Thymus (tissue), 11 donors: ENCODE data around the gene NDUFS2. TPM values are rescaled to one million over a fixed set of nuclear protein-coding genes. Genes with fewer than 3 reads are reported as not detected.

Source experiments
- DNase-seq, 9 donors: peaks; one replicate each; pipeline ENCODE4 v3.0.0-alpha.2; 2013; ENCODE audit warnings: low spot score in 9 of 9, low read depth in 6 of 9, missing footprints in 1 of 9
- H3K27ac ChIP-seq, 2 donors: one replicate each; pipeline ENCODE4 v1.5.1; 2013; ENCODE audit warnings: control low read depth in 1 of 2, low read depth in 1 of 2, low read length in 1 of 2, mild to moderate bottlenecking in 1 of 2, moderate library complexity in 1 of 2
- H3K27me3 ChIP-seq, 2 donors: one replicate each; pipeline ENCODE4 v1.5.1; 2013; ENCODE audit warnings: low read length in 1 of 2; ENCODE audit not compliant: control insufficient read depth in 2 of 2, insufficient read depth in 1 of 2
- H3K36me3 ChIP-seq, 2 donors: one replicate each; pipeline ENCODE4 v1.5.1; 2013; ENCODE audit warnings: low read length in 1 of 2, mild to moderate bottlenecking in 1 of 2, moderate library complexity in 1 of 2; ENCODE audit not compliant: control insufficient read depth in 2 of 2, insufficient read depth in 2 of 2
- H3K4me1 ChIP-seq, 2 donors: one replicate each; pipeline ENCODE4 v1.5.1; 2013; ENCODE audit warnings: low read length in 2 of 2; ENCODE audit not compliant: control insufficient read depth in 2 of 2, insufficient read depth in 2 of 2
- H3K4me3 ChIP-seq, 2 donors: one replicate each; pipeline ENCODE4 v1.5.1; 2013; ENCODE audit warnings: low read length in 2 of 2, control low read depth in 1 of 2, mild to moderate bottlenecking in 1 of 2
- H3K9me3 ChIP-seq, 2 donors: one replicate each; pipeline ENCODE4 v1.5.1; 2013; ENCODE audit warnings: low read length in 1 of 2, mild to moderate bottlenecking in 1 of 2; ENCODE audit not compliant: control insufficient read depth in 2 of 2, insufficient read depth in 1 of 2
- WGBS: extraction: QIAGEN DNeasy Blood & Tissue Kit; methylation state at CpG from one replicate; pipeline ENCODE4 v1.1.7; 2013; 5-methylcytosine and 5-hydroxymethylcytosine counted together
- polyA plus RNA-seq: library from polyadenylated mRNA; stranded (reverse); fragments of 200-250 nt; gene quantifications from one replicate; pipeline ENCODE4 v1.2.3, GENCODE V29; 2013
- total RNA-seq: library from RNA; stranded (reverse); fragments of 120-200 nt; gene quantifications from one replicate; pipeline ENCODE4 v1.2.4, GENCODE V29; 2013
- donor health status: healthy.

Gene NDUFS2
- total and polyA plus RNA-seq, 2 donors, result 39.9 to 67.7 TPM

GRCh38 chr1:161168906-161169305 is 33.3 kb upstream of the NDUFS2 start:
- no peak for DNase-seq
- H3K4me1 ChIP-seq, result peaks cover 12 to 21% of the 10 kb centered on the region in 2 donors
- H3K27me3 ChIP-seq, result no peaks in the 10 kb centered on the region
- no peaks in the 10 kb centered on the region for H3K9me3 ChIP-seq
- 96% methylated on average over 9 of the region's 9 CpGs for WGBS
- no peak overlapping the region for H3K27ac ChIP-seq
- no peak overlapping the region for H3K4me3 ChIP-seq
- H3K36me3 ChIP-seq, result peaks cover 55% of the 10 kb centered on the region in 2 donors

GRCh38 chr1:161171191-161171590 is 31.0 kb upstream of the NDUFS2 start:
- no peak overlapping the region for H3K27ac ChIP-seq
- no peak for DNase-seq
- no peak overlapping the region for H3K4me3 ChIP-seq
- no peaks in the 10 kb centered on the region for H3K9me3 ChIP-seq
- H3K4me1 ChIP-seq, result peaks cover 12 to 16% of the 10 kb centered on the region in 2 donors
- no peaks in the 10 kb centered on the region for H3K27me3 ChIP-seq
- peaks cover 52 to 66% of the 10 kb centered on the region in 2 donors for H3K36me3 ChIP-seq
- 93% methylated on average over 5 of the region's 5 CpGs for WGBS

GRCh38 chr1:161171696-161172095 is 30.5 kb upstream of the NDUFS2 start:
- Histone ChIP-seq H3K4me1 (peaks cover 15 to 19% of the 10 kb centered on the region in 2 donors), H3K27ac (no peak overlapping the region), H3K9me3 (no peaks in the 10 kb centered on the region), H3K27me3 (no peaks in the 10 kb centered on the region), H3K4me3 (no peak overlapping the region), H3K36me3 (peaks cover 52 to 66% of the 10 kb centered on the region in 2 donors)
- WGBS, result 97% methylated on average over 12 of the region's 12 CpGs
- no peak for DNase-seq

- no peak for DNase-seq
- 100% methylated on average over 1 of the region's 1 CpG for WGBS
- Histone ChIP-seq H3K36me3 (peaks cover 52 to 66% of the 10 kb centered on the region in 2 donors), H3K27me3 (no peaks in the 10 kb centered on the region), H3K4me1 (peaks cover 8 to 17% of the 10 kb centered on the region in 2 donors), H3K27ac (no peak overlapping the region), H3K9me3 (no peaks in the 10 kb centered on the region), H3K4me3 (no peak overlapping the region)
These were observed 29.8 kb upstream of the NDUFS2 start for GRCh38 chr1:161172349-161172748.

- 90% methylated on average over 4 of the region's 4 CpGs for WGBS
- H3K9me3 ChIP-seq, result no peaks in the 10 kb centered on the region
- H3K4me3 ChIP-seq, result no peak overlapping the region
- no peak overlapping the region for H3K27ac ChIP-seq
- peaks cover 12 to 21% of the 10 kb centered on the region in 2 donors for H3K4me1 ChIP-seq
- no peak for DNase-seq
- peaks cover 52 to 66% of the 10 kb centered on the region in 2 donors for H3K36me3 ChIP-seq
- H3K27me3 ChIP-seq, result no peaks in the 10 kb centered on the region
These were observed 29.3 kb upstream of the NDUFS2 start for GRCh38 chr1:161172776-161173376.

- Histone ChIP-seq H3K27ac (no peak overlapping the region), H3K36me3 (peaks cover 52 to 66% of the 10 kb centered on the region in 2 donors)
These were observed 28.5 kb upstream of the NDUFS2 start for GRCh38 chr1:161173711-161174110.

GRCh38 chr1:161174911-161175310 is 27.3 kb upstream of the NDUFS2 start:
- DNase-seq, result no peak
- Histone ChIP-seq H3K27me3 (no peaks in the 10 kb centered on the region), H3K4me1 (peaks cover 12 to 21% of the 10 kb centered on the region in 2 donors), H3K9me3 (no peaks in the 10 kb centered on the region), H3K27ac (no peak overlapping the region), H3K36me3 (peaks cover 47 to 55% of the 10 kb centered on the region in 2 donors), H3K4me3 (no peak overlapping the region)
- WGBS, result 98% methylated on average over 11 of the region's 11 CpGs

More at GRCh38 chr1:161173711-161174110, 28.5 kb upstream of the NDUFS2 start:
- no peaks in the 10 kb centered on the region for H3K9me3 ChIP-seq
- DNase-seq, result no peak
- no peaks in the 10 kb centered on the region for H3K27me3 ChIP-seq
- peaks cover 12 to 21% of the 10 kb centered on the region in 2 donors for H3K4me1 ChIP-seq
- 98% methylated on average over 11 of the region's 11 CpGs for WGBS
- H3K4me3 ChIP-seq, result no peak overlapping the region

GRCh38 chr1:161175771-161176453 is 26.3 kb upstream of the NDUFS2 start:
- Histone ChIP-seq H3K4me3 (no peak overlapping the region), H3K27ac (peak overlapping the region in 1 of 2 donors; percentile 38), H3K36me3 (peaks cover 39 to 46% of the 10 kb centered on the region in 2 donors), H3K9me3 (no peaks in the 10 kb centered on the region), H3K4me1 (peaks cover 12 to 21% of the 10 kb centered on the region in 2 donors), H3K27me3 (no peaks in the 10 kb centered on the region)
- 92% methylated on average over 10 of the region's 10 CpGs for WGBS
- DNase-seq, result no peak

- WGBS, result 32% methylated on average over 17 of the region's 17 CpGs
- Histone ChIP-seq H3K4me1 (peaks cover 12 to 21% of the 10 kb centered on the region in 2 donors), H3K9me3 (no peaks in the 10 kb centered on the region), H3K4me3 (peak overlapping the region; percentile 85 to 87), H3K36me3 (peaks cover 32 to 39% of the 10 kb centered on the region in 2 donors), H3K27me3 (no peaks in the 10 kb centered on the region), H3K27ac (peak overlapping the region; percentile 71 to 86)
- DNase-seq, result no peak
These were observed 25.6 kb upstream of the NDUFS2 start for GRCh38 chr1:161176468-161177111.
